Adipose tissue (tissue), 3 donors: ENCODE results near the gene LANCL2. TPM values are rescaled to one million over a fixed set of nuclear protein-coding genes. Genes with fewer than 3 reads are reported as not detected.
A peak's percentile ranks its signal among the peaks of the same experiment; 100 is the strongest.
"Not testable (repeated sequence)": the region's sequence is repeated elsewhere in the genome, so short reads cannot be mapped to it uniquely, and the experiment has no call there.

ENCODE experiments used
- H3K27ac ChIP-seq: one replicate; pipeline ENCODE4 v1.5.1; 2013; ENCODE audit warnings: low read depth, low read length
- WGBS, 3 donors: extraction: QIAGEN DNeasy Blood & Tissue Kit; methylation state at CpG; one replicate each; pipeline ENCODE4 v1.1.7; 2013; 5-methylcytosine and 5-hydroxymethylcytosine counted together
- polyA plus RNA-seq, 3 donors: library from polyadenylated mRNA; stranded (reverse); fragments of 200-250 nt; gene quantifications; one replicate each; pipeline ENCODE4 v1.2.3, GENCODE V29; 2013
- donor health status: healthy with polysubstance abuse.
- donor health status: Bipolar disorder and iron deficiency.
- donor health status: healthy.

Gene LANCL2
- polyA plus RNA-seq, 3 donors: 4.5 to 13.3 (median 6.6) TPM

DNA sequence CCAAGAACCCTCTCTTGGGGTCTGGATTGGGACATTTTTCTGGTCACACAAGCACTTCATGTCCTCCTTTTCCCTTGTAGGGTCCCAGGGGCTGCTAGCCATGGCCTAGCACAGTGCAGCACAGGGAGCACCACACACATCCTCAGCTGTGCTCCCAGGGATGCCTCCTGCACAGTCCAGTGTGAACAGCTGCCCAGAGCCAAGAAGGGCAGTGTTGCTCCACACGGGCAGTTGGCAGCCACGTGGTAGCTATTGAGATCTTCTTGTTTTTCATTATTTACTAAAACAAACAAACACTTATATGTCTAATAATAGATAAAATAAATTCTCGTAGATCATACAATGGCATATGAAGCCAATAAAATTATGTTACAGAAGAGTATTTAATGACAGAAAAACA is 13.9 kb upstream of the LANCL2 start:
- no peak overlapping the region for H3K27ac ChIP-seq
- 65 to 72% (median 71%) methylated on average over 3 of the region's 3 CpGs for WGBS, 3 donors

DNA sequence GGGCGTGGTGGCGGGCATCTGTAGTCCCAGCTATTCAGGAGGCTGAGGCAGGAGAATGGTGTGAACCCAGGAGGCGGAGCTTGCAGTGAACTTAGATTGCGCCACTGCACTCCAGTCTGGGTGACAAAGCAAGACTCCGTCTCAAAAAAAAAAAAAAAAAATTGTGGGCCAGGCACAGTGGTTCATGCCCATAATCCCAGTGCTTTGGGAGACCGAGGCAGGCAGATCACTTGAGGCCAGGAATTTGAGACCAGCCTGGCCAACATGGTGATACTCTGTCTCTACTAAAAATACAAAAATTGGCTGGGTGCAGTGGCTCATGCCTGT is 12.2 kb upstream of the LANCL2 start:
- 89 to 96% (median 89%) methylated on average over 6 of the region's 6 CpGs for WGBS, 3 donors

DNA sequence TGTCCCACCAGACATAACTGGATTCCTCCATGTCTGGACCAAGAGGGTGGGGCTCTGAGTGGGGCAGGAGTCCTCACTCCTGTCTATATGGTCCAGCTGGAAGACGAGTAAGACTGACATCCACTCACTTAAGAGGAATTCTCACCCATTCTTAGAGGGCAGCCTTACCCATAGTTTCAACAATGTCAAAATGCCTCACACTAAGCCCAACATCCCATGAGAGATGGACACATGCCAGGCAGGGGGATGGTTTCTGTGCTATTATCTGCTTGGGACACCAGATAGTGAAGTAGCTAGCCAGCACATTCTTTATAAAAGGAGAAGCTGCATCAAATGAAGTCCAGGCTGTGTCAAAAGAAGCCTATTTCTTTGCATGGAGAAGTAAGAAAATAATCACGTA is 4.7 kb upstream of the LANCL2 start:
- WGBS, 3 donors: 66 to 75% (median 68%) methylated on average over 2 of the region's 2 CpGs
- H3K27ac ChIP-seq: no peak overlapping the region

More for the DNA sequence above, 12.2 kb upstream of the LANCL2 start:
- not testable (repeated sequence) for H3K27ac ChIP-seq

DNA sequence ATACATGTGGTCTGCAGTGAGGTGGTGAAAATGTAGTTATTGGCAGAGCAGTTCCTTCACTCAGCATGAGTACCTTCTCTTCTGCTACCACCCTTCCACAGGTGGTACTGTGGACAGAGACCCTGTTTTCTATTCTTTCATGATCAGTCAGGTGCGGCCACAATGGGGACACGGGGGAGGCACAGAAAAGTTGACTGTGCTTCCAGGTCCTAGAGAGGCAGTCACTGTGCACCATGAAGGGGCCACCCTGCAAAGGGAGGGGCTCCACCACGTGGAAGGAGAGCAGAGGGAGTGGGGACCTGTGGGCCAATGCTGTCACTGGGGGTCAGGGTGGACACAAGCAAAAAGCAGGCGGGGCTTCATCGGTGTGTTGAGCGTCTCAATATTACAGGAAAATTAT is 3.6 kb upstream of the LANCL2 start:
- no peak overlapping the region for H3K27ac ChIP-seq
- 75 to 81% (median 77%) methylated on average over 6 of the region's 6 CpGs for WGBS, 3 donors

DNA sequence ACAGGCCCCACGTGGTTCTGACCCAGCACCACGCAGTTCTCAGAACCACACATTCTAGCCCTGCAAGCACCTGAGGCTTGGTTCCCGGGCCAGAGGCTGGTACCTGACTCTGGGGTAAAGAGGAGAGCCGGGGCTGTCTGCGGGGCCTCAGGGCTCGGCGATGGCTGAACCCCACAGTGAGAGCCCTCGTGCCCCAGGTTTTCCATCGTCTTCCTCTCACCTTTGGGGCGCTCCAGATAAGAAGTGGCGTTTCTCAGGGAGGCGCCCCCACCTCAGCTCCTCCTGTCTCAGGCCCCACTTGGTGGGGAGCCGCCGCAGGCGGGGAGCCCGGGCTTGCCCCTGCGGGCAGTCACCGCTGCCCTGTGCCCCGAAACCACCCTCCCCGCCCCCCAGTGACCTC is 2.2 kb upstream of the LANCL2 start:
- no peak overlapping the region for H3K27ac ChIP-seq
- 89 to 93% (median 91%) methylated on average over 11 to 20 of the region's 20 CpGs for WGBS, 3 donors

DNA sequence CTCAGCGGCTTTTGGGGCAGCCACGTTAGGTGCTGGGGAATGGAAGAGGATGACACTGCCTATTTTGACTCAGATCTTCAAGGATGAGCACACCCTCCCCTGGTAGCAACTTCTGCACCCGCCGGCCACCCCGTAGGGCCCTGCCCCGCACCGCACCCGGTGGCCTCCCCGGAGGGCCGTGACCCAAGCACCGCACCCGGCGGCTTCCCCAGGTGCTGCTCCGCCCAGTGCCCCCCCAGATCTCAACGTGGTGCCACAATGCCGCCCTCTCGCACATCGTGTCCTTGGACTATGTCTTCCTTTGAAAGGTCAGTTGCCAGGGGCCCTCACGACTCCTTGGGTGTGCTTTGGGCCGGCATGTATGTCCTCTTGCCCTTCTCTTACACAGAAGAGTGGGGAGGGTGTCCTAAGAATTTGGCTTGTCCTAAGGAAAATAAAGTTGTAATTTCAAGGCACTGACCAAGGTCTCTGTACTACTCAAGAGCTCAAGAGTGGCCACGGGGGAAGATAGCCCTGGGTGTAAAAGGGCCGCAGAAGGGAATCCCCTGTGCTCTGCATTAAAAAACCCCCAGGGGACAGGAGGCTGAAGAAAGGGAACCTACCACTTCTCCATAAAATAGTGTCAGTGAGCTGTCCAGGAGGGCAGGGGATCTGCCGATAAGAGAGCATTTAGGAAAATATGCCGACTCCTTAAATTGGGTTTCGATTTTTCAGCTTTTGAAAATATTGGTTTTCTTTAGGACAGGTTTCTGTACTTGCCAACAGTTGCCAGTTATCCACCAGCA is 1.6 kb upstream of the LANCL2 start:
- WGBS, 3 donors: 84 to 89% (median 85%) methylated on average over 25 of the region's 25 CpGs
- no peak overlapping the region for H3K27ac ChIP-seq

DNA sequence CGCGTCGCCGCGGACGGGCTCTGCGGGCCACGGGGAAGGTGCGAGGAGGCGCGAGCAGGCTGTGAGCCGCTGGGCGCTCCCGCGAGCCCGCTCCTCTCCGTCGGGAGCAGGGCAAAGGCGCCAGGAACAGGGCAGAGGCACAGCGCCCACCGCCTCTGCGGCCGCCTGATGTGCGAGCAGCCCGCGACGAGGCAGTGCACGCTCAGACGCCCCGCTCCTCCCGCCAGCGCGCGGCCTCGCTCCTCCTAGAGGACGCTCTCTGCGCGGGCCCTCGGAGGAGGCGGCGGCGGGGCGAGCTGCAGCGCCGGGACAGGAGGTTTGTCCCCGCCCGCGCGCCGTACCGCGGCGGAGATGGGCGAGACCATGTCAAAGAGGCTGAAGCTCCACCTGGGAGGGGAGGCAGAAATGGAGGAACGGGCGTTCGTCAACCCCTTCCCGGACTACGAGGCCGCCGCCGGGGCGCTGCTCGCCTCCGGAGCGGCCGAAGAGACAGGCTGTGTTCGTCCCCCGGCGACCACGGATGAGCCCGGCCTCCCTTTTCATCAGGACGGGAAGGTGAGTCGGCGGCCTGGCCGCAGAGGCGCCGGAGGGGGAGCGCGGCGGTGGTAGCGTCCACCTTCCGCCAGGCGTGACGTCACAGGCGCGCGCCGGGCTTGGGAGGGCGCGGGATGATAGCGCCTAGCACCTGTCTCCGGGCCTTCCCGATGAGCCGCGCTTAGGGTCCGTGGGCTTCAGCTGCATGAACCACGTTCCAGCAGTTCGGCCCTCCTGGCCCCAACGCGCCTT is 731 bp downstream of the LANCL2 start:
- 0 to 1% (median 0%) methylated on average over 75 to 101 of the region's 101 CpGs for WGBS, 3 donors
- H3K27ac ChIP-seq: peak overlapping the region; percentile 91

DNA sequence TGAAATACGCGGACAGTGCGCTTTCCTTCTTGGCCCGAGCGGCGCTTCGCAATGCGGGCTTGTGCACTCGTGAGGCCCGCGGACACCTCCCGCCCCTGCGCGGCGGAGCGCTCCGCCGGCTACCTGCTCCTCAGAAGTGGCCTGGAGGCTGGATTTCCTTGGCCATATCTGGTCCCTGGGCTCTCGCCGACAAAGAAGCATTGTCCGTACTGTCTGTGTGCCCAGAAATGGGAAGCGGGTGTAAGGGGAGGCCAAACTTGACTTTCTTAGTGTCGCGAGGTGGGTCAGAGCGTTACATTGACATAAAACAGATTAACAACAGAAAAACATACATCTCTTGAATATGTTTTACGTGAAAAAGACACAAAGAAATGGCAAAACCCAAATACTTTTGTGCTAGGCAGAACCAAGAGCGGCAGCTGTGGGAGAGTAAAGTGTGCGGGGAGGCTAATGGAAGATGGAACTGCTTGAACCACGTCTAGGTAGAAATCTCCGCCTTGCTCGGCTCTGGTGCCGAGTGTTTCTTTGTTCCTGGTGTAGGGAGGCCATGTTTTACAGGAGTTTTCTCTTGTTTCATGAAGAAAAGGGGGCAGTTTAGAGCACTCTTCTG is 1.4 kb downstream of the LANCL2 start:
- WGBS, 3 donors: 0 to 1% (median 1%) methylated on average over 31 to 32 of the region's 32 CpGs
- H3K27ac ChIP-seq: peak overlapping the region; percentile 91

DNA sequence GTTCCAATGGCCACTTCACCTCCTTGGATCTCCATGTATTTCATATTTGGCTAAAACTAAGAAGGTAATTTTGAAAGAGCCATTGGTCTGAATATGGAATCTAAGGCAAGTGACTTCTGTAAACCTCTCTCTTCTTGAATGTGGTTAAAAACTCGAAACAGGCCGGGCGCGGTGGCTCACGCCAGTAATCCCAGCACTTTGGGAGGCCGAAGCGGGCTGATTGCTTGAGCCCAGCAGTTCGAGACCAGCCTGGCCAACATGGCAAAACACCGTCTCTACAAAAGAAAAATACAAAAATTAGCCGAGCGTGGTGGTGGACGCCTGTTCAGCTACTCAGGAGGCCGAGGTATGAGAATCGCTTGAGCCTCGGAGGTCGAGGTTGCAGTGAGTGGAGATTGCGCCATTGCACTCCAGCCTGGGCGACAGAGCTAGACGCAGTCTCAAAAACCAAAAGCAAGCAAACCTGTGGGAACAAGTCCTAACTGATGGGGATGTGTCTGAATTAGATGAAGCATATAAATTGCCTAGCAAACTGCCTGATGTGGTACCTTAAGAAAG is 2.2 kb downstream of the LANCL2 start:
- no peak overlapping the region for H3K27ac ChIP-seq
- WGBS, 3 donors: 94 to 96% (median 95%) methylated on average over 19 of the region's 19 CpGs

DNA sequence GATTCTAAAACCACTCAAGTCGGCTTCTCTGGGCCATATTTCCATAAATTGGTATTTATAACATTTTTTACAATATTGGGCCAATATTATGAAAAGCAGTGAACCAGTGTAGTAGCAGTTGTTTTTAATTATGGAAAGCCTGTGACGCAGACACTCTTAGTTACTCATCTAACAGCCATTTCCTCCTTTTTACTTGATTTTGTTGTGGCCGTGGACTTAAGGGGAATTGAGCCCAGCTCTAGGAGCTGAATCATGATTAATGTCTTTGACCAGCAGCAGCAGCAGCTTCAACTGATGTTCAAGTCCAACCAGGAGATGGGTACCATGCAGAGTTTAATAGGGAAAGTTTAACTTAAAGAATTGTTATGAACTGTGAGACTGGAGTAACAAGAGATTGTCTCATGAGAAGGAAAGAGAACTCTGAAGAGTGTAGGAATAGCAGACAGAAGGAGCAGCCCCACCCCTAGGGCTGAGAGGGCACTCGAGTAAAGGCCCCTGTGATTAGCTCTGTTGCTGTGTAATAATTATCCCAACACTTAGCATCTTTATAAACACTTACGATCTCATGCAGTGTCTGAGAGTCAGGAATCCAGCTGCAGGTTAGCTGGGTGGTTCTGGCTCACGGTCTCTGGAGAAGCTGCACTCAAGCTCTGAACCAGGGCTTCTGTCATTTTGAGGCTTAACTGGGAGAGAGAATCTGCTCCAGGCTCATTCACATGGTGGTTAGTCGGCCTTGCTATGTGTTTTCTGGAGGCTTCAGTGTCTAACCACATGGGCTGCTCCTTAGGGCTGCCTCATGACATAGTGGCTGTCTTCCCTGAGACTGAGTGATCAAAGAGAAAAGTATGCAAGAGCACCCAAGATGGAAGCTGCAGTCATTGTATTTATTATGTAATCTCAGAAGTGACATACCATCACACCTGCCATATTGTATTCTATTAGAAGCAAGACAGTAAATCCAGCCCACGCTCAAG is 4.6 kb downstream of the LANCL2 start:
- 81 to 92% (median 87%) methylated on average over 8 of the region's 8 CpGs for WGBS, 3 donors

DNA sequence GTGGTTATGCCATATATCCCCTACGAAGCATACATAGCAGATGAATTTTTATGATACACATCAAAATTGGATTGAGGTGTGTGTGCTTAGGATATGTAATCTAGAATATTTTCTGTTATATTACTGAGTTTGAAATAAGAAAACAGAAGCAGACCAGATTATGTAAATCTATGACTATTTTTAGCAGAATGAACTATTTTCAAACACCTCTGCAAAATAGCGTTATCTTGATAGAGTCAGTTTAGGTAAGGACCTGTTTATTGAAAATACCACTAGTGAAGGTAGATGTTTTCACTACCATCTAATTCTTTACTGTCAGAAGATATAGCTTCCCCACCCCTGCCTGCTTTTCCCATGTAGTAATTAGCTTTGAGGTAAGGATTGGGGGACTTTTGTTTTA is 9.1 kb downstream of the LANCL2 start:
- no peak overlapping the region for H3K27ac ChIP-seq
- 87 to 96% (median 89%) methylated on average over 2 of the region's 2 CpGs for WGBS, 3 donors

More for the DNA sequence above, 4.6 kb downstream of the LANCL2 start:
- no peak overlapping the region for H3K27ac ChIP-seq

DNA sequence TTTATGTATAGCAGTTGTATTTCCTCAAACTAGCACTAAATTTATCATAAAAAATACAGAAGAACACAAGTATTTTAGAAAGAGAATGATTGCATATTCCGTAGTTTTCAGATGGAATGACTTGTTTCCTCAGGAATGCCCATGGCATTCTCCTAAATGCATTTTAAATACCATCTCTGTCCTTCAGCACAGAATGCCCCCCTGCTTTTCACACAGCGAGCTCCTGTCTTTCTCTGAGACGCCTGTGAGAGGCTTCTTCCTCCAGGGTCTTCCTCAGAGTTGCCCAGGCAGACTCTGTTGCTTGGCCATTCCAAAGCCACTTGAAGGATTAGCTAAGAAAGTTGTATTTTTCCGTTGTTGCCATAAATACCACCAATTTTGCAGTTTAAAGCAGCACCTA is 10.1 kb downstream of the LANCL2 start:
- WGBS, 3 donors: 88 to 94% (median 92%) methylated on average over 4 of the region's 4 CpGs
- H3K27ac ChIP-seq: no peak overlapping the region

DNA sequence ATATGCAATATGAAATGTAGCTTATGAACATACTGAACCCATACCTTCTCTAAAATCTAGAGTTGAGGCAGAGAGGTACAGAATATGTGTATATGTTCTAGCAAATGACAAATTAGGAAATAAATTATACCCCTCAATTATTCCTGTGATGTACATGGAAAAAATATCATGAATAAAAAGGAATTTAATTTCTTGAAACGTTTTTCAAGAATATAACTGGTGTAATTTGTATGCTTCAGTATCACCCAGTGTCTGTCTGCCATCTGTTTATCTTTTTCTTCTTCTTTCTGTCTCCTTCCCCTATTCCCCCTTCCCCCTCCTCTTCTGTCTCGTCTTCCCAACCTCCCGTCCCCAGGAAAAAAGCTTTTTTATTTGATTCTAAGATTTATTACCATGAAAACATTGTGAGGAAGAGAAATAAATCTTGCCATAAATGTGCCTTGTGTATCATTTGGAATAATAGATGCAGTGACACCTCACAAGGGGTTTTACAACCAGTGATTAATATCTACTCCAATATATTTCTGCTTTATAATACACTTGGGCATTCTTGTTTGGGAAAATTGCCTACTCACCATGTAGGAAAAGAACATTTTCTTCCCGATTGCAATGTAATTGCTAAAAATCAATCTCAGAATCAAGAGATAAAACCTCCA is 12.2 kb downstream of the LANCL2 start:
- WGBS, 3 donors: 68 to 77% (median 74%) methylated on average over 4 of the region's 4 CpGs
- no peak overlapping the region for H3K27ac ChIP-seq

DNA sequence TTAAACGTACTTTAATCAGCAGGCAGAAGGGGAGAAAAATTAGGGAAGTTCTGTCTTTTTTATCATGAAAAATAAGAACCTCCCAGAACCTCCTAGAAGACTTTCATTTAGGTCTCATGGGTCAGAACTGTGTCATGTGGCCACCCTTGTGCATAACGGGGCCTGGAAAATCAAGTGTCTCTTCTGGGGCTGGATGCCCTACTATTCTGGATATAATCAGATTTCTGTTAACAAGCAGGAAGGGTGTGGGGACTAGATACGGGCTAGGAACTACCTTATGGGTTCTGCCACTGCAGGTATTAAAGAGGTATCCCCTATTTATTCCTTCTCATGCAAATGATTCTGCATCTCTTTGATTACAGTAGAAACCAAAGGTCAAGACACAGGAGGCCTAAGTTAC is 14.1 kb downstream of the LANCL2 start:
- 81 to 87% (median 84%) methylated on average over 3 of the region's 3 CpGs for WGBS, 3 donors
- no peak overlapping the region for H3K27ac ChIP-seq

DNA sequence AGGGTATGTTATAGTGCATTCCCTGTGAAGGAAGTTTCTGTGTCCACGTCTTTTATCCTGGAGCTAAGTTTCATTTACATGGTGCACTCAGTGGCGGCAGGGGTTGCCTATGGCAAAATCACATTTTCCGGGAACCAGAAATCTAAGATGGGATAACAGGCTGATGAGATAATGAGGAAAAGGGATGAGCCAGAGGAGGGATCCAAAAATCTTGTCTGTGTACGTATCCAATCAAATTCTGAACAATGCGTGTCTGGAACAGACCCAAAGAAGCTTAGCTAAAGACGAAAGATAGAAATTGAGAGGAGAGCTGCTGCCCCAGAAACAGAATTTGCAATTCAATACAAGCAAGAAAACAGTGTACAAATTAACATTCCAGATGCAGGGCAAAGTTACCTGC is 16.1 kb downstream of the LANCL2 start:
- H3K27ac ChIP-seq: no peak overlapping the region
- 81 to 95% (median 83%) methylated on average over 6 of the region's 6 CpGs for WGBS, 3 donors

DNA sequence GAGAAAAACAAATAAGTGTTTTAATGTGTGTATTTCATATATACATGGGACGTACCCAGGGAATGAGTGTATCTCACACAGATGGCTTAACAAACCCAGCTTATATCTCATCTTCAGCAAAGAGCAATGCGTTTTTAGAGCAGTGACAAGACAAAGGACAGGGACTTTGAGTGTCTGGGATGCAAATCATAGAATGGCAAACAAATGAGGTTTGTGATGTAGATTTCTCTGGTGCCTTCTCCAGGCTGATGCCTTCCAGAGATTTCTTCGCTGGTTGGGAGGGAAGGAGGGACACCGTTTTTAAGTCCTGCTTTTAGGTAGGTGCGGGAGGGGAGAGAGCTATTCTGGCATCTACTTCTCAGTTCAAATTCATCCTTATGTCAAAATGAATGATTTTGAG is 16.6 kb downstream of the LANCL2 start:
- H3K27ac ChIP-seq: no peak overlapping the region
- WGBS, 3 donors: 89 to 94% (median 93%) methylated on average over 5 of the region's 5 CpGs

DNA sequence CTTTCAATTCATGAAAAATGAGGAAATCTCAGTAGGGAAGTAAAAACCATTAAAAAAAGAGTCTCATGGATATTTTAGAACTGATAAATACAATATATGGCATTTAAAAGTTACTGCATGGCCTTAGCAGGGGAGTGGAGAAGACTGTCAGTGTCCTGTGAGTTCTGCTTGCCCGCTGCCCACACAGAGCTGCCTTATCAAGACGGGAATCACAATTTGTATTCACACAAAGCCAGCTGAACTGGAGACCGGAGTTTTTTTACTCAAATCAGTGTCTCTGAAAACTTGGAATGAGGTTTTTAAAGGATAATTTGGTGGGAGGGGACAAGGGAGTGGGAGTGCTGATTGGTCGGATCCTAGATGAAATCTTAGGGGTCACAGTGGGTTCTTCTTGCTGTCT is 17.1 kb downstream of the LANCL2 start:
- 92 to 95% (median 92%) methylated on average over 4 of the region's 4 CpGs for WGBS, 3 donors
- no peak overlapping the region for H3K27ac ChIP-seq

DNA sequence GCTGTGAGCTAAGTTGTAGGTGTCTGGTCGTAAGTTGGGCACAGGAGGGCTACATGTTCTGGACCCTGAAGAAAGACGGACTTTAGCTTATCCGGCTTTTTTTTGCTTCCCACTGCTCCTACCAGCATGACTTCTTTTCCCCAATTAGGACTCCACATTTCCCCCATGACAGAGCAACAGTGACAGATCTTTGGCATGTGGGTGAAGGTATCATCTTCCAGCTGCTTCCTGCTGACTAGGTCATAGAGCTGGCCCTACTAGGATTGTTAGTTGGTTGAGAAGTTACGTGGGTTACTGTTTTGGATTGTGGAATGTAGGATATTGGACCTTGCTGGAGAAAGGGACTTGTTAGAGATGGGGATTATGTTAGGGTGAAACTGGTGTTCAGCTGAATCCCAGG is 21.4 kb downstream of the LANCL2 start:
- 95 to 96% (median 96%) methylated on average over 4 of the region's 4 CpGs for WGBS, 3 donors
- H3K27ac ChIP-seq: no peak overlapping the region
